Measurements from ENCODE around the gene DCDC2C. TPM values are rescaled to one million over a fixed set of nuclear protein-coding genes. Genes with fewer than 3 reads are reported as not detected.

Gene DCDC2C
- total RNA-seq, 1 donor from 2014 or later, result not detected

DNA sequence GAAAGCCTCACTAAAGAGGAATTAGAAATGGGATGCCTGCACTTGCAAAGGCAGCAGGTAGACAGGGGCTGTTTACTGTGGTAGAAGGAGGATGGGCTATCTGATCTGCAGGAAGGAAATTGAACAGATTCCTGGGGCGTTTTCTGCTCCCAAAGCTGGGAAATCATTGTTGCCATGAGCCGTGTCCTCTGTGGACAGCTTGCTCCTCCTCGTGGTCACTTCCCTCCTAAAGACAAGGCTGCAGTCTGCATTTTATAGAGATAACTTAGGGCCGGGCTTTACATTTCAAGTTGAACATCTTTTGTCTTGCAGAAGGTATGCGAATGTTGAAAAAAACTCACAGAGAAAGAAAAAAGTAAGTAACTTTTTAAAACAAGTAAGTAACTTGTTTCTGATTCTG lies 50.9 kb downstream of the DCDC2C start:
- ATAC-seq, result no peak
- Histone ChIP-seq H3K4me1 (no peaks in the 10 kb centered on the region), H3K9me3 (no peaks in the 10 kb centered on the region), H3K36me3 (no peaks in the 10 kb centered on the region), H3K4me3 (no peak overlapping the region), H3K27ac (no peak overlapping the region), H3K27me3 (ENCODE audit: low read depth) (no peaks in the 10 kb centered on the region)
- TF ChIP-seq, protein P1, sequence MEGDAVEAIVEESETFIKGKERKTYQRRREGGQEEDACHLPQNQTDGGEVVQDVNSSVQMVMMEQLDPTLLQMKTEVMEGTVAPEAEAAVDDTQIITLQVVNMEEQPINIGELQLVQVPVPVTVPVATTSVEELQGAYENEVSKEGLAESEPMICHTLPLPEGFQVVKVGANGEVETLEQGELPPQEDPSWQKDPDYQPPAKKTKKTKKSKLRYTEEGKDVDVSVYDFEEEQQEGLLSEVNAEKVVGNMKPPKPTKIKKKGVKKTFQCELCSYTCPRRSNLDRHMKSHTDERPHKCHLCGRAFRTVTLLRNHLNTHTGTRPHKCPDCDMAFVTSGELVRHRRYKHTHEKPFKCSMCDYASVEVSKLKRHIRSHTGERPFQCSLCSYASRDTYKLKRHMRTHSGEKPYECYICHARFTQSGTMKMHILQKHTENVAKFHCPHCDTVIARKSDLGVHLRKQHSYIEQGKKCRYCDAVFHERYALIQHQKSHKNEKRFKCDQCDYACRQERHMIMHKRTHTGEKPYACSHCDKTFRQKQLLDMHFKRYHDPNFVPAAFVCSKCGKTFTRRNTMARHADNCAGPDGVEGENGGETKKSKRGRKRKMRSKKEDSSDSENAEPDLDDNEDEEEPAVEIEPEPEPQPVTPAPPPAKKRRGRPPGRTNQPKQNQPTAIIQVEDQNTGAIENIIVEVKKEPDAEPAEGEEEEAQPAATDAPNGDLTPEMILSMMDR (IDR thresholded peaks at IDR 0.05), result no peak
- intact Hi-C loops (cut with DNase I), result no loop called here
- no peak for DNase-seq

DNA sequence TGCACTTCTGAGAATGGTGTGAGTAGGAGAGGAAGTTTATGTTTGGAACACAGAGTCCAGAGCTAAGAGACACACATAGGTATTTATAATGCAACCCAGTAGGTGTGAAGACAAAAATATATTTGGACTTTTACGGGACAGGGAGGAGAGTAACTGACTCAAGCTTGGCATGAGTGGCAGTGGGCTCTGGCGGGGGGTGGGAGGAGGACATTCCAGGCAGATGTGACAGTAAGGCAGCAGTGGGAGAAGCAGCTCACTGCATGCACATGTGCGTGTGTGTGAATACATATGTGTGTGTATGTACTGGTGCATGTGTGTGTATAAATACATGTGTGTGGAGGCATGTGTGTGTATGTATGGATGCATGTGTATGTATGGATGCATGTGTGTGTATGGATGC lies 51.4 kb downstream of the DCDC2C start:
- no peak for DNase-seq
- Histone ChIP-seq H3K36me3 (no peaks in the 10 kb centered on the region), H3K27me3 (ENCODE audit: low read depth) (peaks cover 4% of the 10 kb centered on the region), H3K9me3 (no peaks in the 10 kb centered on the region), H3K4me3 (no peak overlapping the region), H3K4me1 (no peaks in the 10 kb centered on the region), H3K27ac (no peak overlapping the region)
- intact Hi-C loops (cut with DNase I), result no loop called here
- no peak for ATAC-seq
- TF ChIP-seq, protein P1 (IDR thresholded peaks at IDR 0.05), result no peak

DNA sequence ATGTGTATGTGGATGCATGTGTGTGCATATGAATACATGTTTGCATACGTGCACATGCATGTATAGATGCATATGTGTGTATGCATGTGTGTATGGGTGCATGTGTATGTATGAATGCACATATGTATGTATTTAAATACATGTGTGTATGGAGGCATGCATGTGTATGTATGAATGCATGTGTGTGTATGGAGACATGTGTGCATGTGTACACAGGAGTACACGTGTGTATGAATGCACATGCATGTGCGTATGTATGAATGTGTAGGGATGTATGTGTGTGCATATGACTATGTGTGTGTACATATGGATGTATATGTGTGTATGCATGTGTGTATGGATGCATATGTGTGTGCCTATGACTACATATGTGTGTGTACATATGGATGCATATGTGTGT lies 51.9 kb downstream of the DCDC2C start:
- intact Hi-C loops (cut with DNase I), result no loop called here
- peaks cover 4% of the 10 kb centered on the region for H3K27me3 ChIP-seq (ENCODE audit: low read depth)
- no peak overlapping the region for H3K27ac ChIP-seq
- H3K4me1 ChIP-seq, result no peaks in the 10 kb centered on the region
- H3K4me3 ChIP-seq, result no peak overlapping the region
- DNase-seq (no peak), ATAC-seq (no peak)
- TF ChIP-seq, protein P1 (IDR thresholded peaks at IDR 0.05), result no peak
- H3K9me3 ChIP-seq, result no peaks in the 10 kb centered on the region
- no peaks in the 10 kb centered on the region for H3K36me3 ChIP-seq

DNA sequence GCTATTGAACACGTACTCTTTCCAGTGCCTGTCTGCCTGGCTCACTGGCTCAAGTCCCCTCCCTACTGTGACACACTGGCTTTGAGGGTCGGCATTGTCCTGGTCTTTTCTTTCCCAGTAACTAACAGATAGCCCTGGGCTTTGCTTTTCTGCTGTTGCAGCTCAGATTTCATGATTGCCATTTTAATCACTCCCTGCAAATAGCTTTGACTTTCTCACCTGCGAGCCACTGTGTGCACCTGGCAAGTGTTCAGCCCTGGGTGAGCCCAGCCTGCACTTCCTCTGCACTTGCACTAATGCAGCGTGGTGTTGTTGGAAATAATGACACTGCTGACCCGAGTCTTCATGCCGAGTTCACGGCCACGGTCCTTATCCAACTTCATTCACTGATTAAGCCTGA lies 52.9 kb downstream of the DCDC2C start:
- intact Hi-C loops (cut with DNase I), result no loop called here
- no peaks in the 10 kb centered on the region for H3K9me3 ChIP-seq
- no peak overlapping the region for H3K27ac ChIP-seq
- H3K27me3 ChIP-seq (ENCODE audit: low read depth), result peaks cover 4% of the 10 kb centered on the region
- TF ChIP-seq, protein P1 (IDR thresholded peaks at IDR 0.05), result no peak
- ATAC-seq, result no peak
- H3K4me3 ChIP-seq, result no peak overlapping the region
- no peaks in the 10 kb centered on the region for H3K4me1 ChIP-seq
- DNase-seq, result no peak
- no peaks in the 10 kb centered on the region for H3K36me3 ChIP-seq

DNA sequence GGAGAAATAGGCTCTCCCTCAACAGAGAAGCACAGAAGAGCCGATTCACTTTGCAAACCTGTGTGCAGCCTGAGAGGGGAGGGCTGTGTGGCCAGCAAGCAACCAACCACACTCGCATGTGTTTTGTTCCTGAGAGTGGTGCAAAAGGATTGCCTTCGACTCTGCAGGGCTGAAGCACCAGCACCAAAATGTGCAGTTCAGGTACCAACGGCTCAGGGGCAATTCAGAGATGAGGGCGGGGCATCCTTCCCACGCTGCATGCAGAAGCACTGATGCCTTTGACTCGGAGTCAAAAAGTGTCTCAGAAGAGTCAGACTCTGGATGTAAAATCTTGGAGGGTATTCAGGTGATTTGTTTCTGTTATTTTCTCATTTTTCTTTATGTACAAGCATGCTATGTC lies 55.5 kb downstream of the DCDC2C start:
- intact Hi-C loops (cut with DNase I), result no loop called here

More for the DNA sequence above, 55.5 kb downstream of the DCDC2C start:
- Histone ChIP-seq H3K4me3 (no peak overlapping the region), H3K27me3 (ENCODE audit: low read depth) (peaks cover 4% of the 10 kb centered on the region), H3K4me1 (no peaks in the 10 kb centered on the region), H3K36me3 (no peaks in the 10 kb centered on the region), H3K27ac (no peak overlapping the region), H3K9me3 (no peaks in the 10 kb centered on the region)
- no peak for ATAC-seq
- TF ChIP-seq, protein P1 (IDR thresholded peaks at IDR 0.05), result no peak
- DNase-seq, result no peak

Measured in lower lobe of right lung (tissue), 2 donors.